Prostate gland (tissue), 2 donors: Measurements from ENCODE around the gene MRM3.

Source experiments
- POLR2AphosphoS5 ChIP-seq: sonication (generic); formaldehyde crosslinking; IDR thresholded peaks from one replicate; pipeline ENCODE4 v1.6.1; 2017; ENCODE audit warnings: antibody characterized with exemption
- TF ChIP-seq, protein P1 (sequence below), 4 experiments: fragments of 200-600 bp in 2 of 4; fragments of 450-650 bp in 2 of 4; sonication (generic) in 2 of 4; IDR thresholded peaks; 1 replicate in 3 of 4; 2 replicates in 1 of 4; pipeline ENCODE4 v1.5.1; 2016 to 2019; ENCODE audit warnings: antibody characterized with exemption in 4 of 4, mild to moderate bottlenecking in 2 of 4, moderate library complexity in 2 of 4

DNA sequence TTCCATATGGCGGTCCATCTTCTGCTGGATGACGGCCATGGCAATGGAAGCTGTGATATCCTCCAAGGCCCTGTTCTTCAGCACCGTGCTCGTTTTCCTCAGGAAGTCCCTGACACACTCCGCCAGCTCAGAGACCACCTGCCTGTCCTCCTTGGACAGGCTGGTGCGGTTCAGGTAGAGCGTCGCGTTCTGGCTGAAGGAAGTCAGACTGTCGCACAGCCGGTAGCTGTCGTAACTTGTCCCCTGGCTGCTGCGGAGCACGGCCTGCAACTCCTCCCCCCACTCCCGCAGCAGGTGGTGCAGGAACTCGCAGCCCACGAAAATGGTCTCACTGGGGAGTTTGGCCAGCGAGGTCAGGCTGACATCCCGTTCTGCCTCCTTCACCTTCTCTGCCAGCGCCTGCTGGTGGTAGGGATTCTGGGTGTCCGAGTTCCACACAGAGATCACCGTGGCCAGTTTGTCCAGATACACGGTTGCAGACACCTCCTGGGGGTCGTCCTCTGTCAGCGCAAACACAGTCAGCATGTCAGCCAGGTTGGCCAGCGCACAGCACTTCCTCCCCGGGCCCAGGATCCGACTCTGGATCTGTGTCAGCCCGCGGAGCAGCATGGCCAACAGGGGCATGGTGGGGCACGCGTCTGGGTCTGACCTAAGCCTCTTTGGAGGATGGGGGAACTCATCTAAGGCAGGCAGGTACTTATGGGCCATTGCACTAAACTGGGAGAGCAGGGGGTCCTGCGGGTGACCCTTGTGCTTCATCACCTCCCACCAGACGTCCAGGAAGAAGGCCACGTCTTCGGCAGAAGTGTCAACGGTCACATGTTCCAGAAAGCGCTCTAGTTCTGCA is 35.1 kb upstream of the MRM3 start:
- TF ChIP-seq, protein P1, sequence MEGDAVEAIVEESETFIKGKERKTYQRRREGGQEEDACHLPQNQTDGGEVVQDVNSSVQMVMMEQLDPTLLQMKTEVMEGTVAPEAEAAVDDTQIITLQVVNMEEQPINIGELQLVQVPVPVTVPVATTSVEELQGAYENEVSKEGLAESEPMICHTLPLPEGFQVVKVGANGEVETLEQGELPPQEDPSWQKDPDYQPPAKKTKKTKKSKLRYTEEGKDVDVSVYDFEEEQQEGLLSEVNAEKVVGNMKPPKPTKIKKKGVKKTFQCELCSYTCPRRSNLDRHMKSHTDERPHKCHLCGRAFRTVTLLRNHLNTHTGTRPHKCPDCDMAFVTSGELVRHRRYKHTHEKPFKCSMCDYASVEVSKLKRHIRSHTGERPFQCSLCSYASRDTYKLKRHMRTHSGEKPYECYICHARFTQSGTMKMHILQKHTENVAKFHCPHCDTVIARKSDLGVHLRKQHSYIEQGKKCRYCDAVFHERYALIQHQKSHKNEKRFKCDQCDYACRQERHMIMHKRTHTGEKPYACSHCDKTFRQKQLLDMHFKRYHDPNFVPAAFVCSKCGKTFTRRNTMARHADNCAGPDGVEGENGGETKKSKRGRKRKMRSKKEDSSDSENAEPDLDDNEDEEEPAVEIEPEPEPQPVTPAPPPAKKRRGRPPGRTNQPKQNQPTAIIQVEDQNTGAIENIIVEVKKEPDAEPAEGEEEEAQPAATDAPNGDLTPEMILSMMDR (IDR thresholded peaks at IDR 0.05): no peak
- no peak for TF ChIP-seq POLR2AphosphoS5
